Mammary microvascular endothelial cell (primary cell): Measurements from ENCODE around the gene COL4A4. TPM values are rescaled to one million over a fixed set of nuclear protein-coding genes. Genes with fewer than 3 reads are reported as not detected.

Source experiments
- total RNA-seq: library from RNA; depleted of rRNA; stranded (reverse); fragments of >200 nt; gene quantifications from 2 replicates; pipeline ENCODE4 v1.2.3, GENCODE V29; 2015

COL4A4 gene
- total RNA-seq: under 0.01 TPM in 1 of 2 replicates, not detected in the other

GRCh38 chr2:227163998-227164762 is at the start of gene COL4A4, which contains the start of gene COL4A3:
Gene COL4A4, minus strand, starts transcription at chr2:227164205. Its CDS starts 16,722 bp downstream, at chr2:227147483.
Gene COL4A3, plus strand, starts transcription at chr2:227164624. Its CDS starts 103 bp downstream, at chr2:227164727.

Other genes with a start within 250 kb of the COL4A4 start
- not detected in 2 replicates for gene COL4A3, start 419 bp upstream of the COL4A4 start, total RNA-seq
- gene MFF, start 161.0 kb upstream of the COL4A4 start, total RNA-seq: 67.6 and 68.7 TPM in 2 replicates
- gene TM4SF20, start 215.1 kb upstream of the COL4A4 start, total RNA-seq: not detected in 2 replicates
- gene SCYGR1, start 223.7 kb upstream of the COL4A4 start, total RNA-seq: not detected in 2 replicates